ENCODE results near the gene OGN.
A peak's percentile ranks its signal among the peaks of the same experiment; 100 is the strongest.
"Not testable (repeated sequence)": the region's sequence is repeated elsewhere in the genome, so short reads cannot be mapped to it uniquely, and the experiment has no call there.

OGN gene

GRCh38 chr9:92404042-92404836, at the start of gene OGN:
TSS of gene OGN (minus strand) at chr9:92404578. CDS start at chr9:92403407, 1,171 bp downstream.
- DNase-seq: no peak

- DNase-seq: no peak
Measured at GRCh38 chr9:92446536-92446935, 42.2 kb upstream of the OGN start.

- DNase-seq: no peak
Measured at GRCh38 chr9:92444841-92445240, 40.5 kb upstream of the OGN start.

- no peak for DNase-seq
Measured at GRCh38 chr9:92440751-92441046, 36.3 kb upstream of the OGN start.

DNA sequence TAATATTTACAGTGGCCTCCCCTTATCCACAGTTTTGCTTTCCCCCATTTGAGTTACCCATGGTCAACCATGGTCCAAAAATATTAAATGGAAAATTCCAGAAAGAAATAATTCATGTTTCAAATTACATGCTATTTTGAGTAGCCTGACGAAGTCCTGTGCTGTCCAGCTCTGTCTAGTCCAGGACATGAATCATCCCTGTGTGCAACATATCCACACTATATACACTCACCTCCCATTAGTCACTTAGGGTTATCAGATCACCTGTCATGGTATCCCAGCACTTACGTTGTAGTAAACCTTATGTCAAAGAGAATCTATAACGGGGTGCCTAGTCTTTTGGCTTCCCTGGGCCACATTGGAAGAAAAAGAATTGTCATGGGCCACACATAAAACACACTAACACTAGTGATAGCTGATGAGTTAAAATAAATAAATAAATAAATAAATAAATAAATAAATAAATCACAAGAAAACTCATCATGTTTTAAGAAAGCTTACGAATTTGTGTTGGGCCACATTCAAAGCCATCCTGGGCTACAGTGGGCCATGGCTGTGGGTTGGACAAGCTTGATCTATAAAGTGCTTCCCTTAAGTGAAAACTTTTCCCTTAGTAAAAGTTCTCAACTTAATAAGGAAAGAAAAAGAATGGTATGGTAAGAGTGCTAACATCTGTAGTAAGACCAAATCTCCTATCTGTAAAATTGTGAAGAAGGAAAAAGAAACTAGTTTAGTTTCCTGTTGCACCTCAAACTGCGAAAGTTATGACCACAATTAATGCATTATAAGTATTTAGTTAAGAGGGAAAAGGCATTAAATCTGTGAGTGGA, 35.8 kb upstream of the OGN start:
- DNase-seq: no peak

DNA sequence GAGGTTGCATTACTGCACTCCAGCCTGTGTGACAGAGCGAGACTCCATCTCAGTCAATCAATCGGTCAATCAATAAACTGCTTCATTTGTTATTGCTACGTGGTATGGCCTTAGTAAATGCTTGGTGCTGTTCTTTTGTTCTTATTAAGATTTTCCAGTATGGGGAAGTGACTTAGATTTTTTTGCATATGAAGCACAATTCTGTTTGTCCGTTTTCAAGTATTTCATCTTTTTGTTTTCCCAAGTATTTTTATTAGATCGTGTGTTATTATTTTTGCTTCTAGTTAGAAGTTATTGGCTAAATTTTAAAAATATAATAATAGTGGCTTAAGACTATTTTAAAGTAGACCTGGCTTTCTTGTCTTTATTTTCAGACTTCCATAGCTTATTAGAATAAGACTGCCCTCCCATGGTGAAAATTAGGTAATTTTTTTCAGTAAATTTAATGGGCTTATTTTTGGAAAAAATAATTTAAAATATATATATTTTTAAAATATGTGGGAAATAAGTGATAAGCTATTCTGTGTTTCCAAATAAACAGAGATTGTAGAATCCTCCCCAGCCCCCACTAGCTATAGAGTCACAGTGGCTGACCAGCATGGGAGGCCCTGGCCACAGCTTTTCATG, 34.6 kb upstream of the OGN start:
- no peak for DNase-seq

- DNase-seq: no peak
Measured at GRCh38 chr9:92435263-92435662, 30.9 kb upstream of the OGN start.

GRCh38 chr9:92432972-92433548, 28.7 kb upstream of the OGN start:
- no peak for DNase-seq

- no peak for DNase-seq
Measured at GRCh38 chr9:92432350-92432749, 28.0 kb upstream of the OGN start.

GRCh38 chr9:92429836-92430235, 25.5 kb upstream of the OGN start:
- no peak for DNase-seq

- no peak for DNase-seq
Measured at GRCh38 chr9:92426501-92427145, 22.2 kb upstream of the OGN start.

DNA sequence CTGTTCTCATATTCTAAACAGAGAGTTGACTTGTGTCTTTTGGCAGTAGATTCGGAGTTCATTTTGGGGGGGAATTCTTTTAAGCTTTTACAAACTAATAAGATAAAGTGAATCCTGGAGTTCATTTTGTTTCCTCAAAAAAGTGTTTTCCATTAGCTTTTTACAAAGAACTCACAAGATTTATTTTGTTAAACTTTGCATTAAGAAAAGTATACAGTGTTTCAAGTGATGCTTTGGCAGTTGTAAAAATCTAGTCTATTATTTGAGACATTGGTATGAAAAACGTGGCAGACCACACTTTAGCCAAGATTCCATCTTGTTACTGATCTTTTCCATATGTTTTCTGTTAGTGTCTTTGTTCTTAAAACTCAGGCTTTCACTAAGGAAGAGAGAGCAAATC, 21.1 kb upstream of the OGN start:
- DNase-seq: no peak

DNA sequence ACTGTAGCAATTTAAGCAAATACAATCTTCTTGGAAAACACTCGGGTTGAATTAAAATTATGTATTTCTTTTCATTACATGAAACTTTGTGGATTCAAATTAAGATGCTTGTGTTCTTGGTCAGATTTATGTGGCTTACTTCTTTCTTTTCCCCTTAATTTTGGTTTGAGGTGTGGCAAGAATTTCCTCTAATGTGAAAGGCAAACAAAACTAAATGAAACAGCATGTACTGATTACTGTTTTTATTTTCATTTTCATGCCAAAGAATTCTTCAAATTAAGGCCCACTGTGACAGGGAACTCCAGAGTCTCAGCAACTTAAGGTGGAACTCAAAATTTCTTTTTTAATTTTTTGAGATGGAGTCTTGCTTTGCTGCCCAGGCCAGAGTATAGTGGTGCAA, 20.0 kb upstream of the OGN start, which contains the start of gene OMD:
Gene OMD, minus strand, starts transcription at position 132 of the 400 bp plus-strand sequence. CDS start 6,913 bp downstream, outside the sequence.
- DNase-seq: no peak

GRCh38 chr9:92423612-92424011, 19.2 kb upstream of the OGN start:
- DNase-seq: no peak

GRCh38 chr9:92422611-92423338, 18.4 kb upstream of the OGN start:
- DNase-seq: no peak

GRCh38 chr9:92414566-92414965, 10.2 kb upstream of the OGN start:
- no peak for DNase-seq

DNA sequence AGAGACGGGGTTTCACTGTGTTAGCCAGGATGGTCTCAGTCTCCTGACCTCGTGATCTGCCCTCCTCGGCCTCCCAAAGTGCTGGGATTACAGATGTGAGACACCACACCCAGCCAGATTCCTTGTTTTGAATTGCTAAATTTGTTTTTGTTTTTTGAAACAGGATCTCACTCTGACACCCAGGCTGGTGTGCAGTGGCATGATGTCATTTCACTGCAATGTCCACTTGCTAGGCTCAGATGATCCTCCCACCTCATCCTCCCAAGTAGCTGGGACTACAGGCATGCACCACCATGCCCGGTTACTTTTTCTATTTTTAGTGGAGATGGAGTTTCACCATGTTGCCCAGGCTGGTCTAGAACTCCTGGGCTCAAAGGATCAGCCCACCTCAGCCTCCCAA, 6.8 kb upstream of the OGN start:
- DNase-seq: not testable (repeated sequence)

DNA sequence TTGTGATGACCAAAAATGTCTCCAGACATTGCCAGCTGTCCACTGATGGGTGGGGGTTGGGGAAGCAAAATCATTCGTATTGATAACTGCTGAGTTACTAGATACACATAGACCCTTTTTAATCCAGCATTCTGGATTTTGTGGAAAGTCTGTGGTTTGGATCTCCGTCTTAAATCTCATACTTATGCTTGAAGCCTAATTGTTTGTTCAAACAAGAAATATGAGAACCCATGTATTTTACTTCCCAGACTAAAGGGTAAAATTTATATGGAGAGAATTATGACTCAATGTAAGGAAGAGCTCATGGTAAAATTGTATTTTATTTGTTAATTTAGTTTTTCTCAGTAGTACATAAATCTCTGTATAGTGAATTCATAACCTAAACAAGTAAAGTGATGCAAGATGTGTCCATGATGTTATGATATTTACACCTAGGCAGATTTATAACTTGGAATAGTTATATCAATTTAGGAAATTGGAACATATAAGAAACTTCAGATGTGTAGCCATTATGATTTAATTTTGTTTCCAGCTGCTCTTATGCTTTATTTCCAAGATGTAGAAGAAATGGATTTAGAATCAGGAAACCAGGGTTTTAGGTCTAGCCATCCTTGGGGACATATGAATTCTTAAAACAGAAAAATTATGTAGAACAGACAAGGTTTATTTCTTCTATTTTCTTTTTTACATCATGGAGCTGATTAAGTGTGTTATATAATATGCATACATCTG, 4.5 kb upstream of the OGN start:
- DNase-seq: no peak

GRCh38 chr9:92407818-92408217, 3.4 kb upstream of the OGN start:
- no peak for DNase-seq

DNA sequence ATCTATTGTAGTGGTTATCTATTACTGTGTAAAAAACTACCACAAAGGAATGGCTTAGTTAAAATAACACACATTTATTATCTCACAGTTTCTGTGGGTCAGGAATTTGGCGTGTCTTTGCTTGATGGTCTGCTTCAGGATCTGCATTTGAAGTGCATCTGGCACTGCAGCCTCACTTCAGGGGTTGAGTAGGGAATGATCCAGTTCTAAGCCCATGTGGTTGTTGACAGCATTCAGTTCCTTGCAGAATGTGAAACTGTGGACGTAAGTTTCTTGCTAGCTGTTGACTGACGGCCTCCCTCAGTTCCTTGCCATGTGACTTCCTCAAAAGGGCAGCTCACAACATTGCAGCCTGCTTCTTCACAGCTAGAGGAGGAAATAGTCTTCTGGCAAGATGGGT, 2.1 kb upstream of the OGN start:
- DNase-seq: peak; percentile 10 to 24

DNA sequence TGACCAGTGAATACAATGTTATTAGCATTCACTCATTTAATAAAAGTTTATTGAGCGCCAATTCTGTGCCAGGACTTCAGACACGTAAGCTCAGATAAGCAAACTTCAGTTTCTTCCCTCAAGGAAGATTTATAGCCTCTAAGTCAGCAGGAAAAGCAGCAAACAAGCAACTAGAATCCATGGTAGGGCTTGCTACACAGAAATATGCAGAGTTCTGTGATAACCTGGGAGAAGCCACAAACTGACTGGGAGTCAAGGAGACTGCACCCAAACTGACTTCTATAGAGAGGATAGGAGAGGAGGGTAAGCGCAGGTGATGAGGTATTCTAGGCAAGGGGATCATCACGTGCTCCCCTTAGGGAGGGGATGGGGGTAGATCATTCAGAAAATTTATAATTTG, 1.4 kb upstream of the OGN start:
- no peak for DNase-seq
